ENCODE measurements around the gene WWC2. TPM values are rescaled to one million over a fixed set of nuclear protein-coding genes. Genes with fewer than 3 reads are reported as not detected.

WWC2 gene
- total RNA-seq, 2 experiments from 2014 or later = not detected

- intact Hi-C loops (cut with micrococcal nuclease; ENCODE audit: unreplicated experiment) = no loop called here
- Histone ChIP-seq H2AFZ (ENCODE audit: low read length) (no peak overlapping the region), H3K4me2 (ENCODE audit: low read length) (no peak overlapping the region), H3K9me3 (ENCODE audit: low read length) (no peaks in the 10 kb centered on the region), H3K9me2 (ENCODE audit: insufficient read depth, low read length) (no peaks in the 10 kb centered on the region), H3K79me2 (ENCODE audit: insufficient read depth, low read depth, low read length) (no peaks in the 10 kb centered on the region), H3K4me1 (ENCODE audit: insufficient read depth, low read length, poor library complexity, severe bottlenecking) (no peaks in the 10 kb centered on the region), H3K27ac (ENCODE audit: low read depth, low read length, poor library complexity, severe bottlenecking) (no peak overlapping the region), H3K36me3 (ENCODE audit: insufficient read depth, low read length) (no peaks in the 10 kb centered on the region), H3K4me3 (ENCODE audit: low read depth, low read length, poor library complexity, severe bottlenecking) (no peak overlapping the region), H4K20me1 (ENCODE audit: insufficient read depth, low read length) (no peaks in the 10 kb centered on the region)
- POLR2A ChIA-PET = interaction anchor here (0.9 kb wide), 1 partner anchor 10 kb away, joined by 4 read pairs; no protein-coding TSS in a partner anchor
- TF ChIP-seq EZH2phosphoT487 (IDR thresholded peaks at IDR 0.05; ENCODE audit: borderline replicate concordance, low read depth, low read length) = no peak
- TF ChIP-seq, protein P1, sequence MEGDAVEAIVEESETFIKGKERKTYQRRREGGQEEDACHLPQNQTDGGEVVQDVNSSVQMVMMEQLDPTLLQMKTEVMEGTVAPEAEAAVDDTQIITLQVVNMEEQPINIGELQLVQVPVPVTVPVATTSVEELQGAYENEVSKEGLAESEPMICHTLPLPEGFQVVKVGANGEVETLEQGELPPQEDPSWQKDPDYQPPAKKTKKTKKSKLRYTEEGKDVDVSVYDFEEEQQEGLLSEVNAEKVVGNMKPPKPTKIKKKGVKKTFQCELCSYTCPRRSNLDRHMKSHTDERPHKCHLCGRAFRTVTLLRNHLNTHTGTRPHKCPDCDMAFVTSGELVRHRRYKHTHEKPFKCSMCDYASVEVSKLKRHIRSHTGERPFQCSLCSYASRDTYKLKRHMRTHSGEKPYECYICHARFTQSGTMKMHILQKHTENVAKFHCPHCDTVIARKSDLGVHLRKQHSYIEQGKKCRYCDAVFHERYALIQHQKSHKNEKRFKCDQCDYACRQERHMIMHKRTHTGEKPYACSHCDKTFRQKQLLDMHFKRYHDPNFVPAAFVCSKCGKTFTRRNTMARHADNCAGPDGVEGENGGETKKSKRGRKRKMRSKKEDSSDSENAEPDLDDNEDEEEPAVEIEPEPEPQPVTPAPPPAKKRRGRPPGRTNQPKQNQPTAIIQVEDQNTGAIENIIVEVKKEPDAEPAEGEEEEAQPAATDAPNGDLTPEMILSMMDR (conservative IDR thresholded peaks at IDR 0.05; ENCODE audit: low read length) = no peak
- DNase-seq (ENCODE audit: low spot score) = no peak
- BruUV-seq (replicated peaks) = no TSS peak
- CTCF ChIA-PET (ENCODE audit: unreplicated experiment) = no interaction called here
Measured at GRCh38 chr4:183244019-183244418, 145.0 kb downstream of the WWC2 start.

- no peak for TF ChIP-seq EZH2phosphoT487 (IDR thresholded peaks at IDR 0.05; ENCODE audit: borderline replicate concordance, low read depth, low read length)
- TF ChIP-seq, protein P1 (conservative IDR thresholded peaks at IDR 0.05; ENCODE audit: low read length) = no peak
- Histone ChIP-seq H3K4me2 (ENCODE audit: low read length) (no peak overlapping the region), H3K9me2 (ENCODE audit: insufficient read depth, low read length) (no peaks in the 10 kb centered on the region), H3K4me1 (ENCODE audit: insufficient read depth, low read length, poor library complexity, severe bottlenecking) (no peaks in the 10 kb centered on the region), H3K79me2 (ENCODE audit: insufficient read depth, low read depth, low read length) (no peaks in the 10 kb centered on the region), H4K20me1 (ENCODE audit: insufficient read depth, low read length) (no peaks in the 10 kb centered on the region), H3K36me3 (ENCODE audit: insufficient read depth, low read length) (no peaks in the 10 kb centered on the region), H3K4me3 (ENCODE audit: low read depth, low read length, poor library complexity, severe bottlenecking) (no peak overlapping the region), H3K27ac (ENCODE audit: low read depth, low read length, poor library complexity, severe bottlenecking) (no peak overlapping the region), H3K9me3 (ENCODE audit: low read length) (no peaks in the 10 kb centered on the region), H2AFZ (ENCODE audit: low read length) (no peak overlapping the region)
- intact Hi-C loops (cut with micrococcal nuclease; ENCODE audit: unreplicated experiment) = no loop called here
- ChIA-PET POLR2A (interaction anchor here (0.7 to 0.9 kb wide), 2 partner anchors 9 to 626 kb away, joined by 3 to 4 read pairs; no protein-coding TSS in a partner anchor), CTCF (ENCODE audit: unreplicated experiment) (no interaction called here)
- BruUV-seq (replicated peaks) = no TSS peak
- DNase-seq (ENCODE audit: low spot score) = no peak
Measured at GRCh38 chr4:183244506-183244905, 145.4 kb downstream of the WWC2 start.

DNA sequence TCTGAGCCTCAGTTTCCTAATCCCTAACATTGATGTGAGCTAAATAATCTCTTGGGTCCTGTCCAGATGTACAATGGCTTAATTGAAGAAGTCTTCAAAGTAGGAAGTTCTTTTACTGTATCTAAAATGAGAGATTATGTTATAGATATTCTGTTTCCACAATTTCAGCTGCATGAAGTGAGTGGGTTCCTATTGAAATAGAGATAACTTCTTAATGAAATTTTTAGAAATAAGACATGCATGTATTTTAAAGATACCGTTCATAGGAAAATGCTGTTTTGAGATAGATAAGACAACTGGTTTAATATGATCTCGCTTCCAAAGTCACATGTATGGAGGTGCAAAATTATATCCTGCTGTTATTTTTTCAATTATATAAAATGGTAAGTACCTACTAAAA, 149.1 kb downstream of the WWC2 start:
- ChIA-PET CTCF (ENCODE audit: unreplicated experiment) (no interaction called here), POLR2A (interaction anchor here (0.6 to 1.5 kb wide), 4 partner anchors 10 to 84 kb away, joined by 3 to 5 read pairs (median 3); no protein-coding TSS in a partner anchor)
- Histone ChIP-seq H2AFZ (ENCODE audit: low read length) (no peak overlapping the region), H3K9me3 (ENCODE audit: low read length) (no peaks in the 10 kb centered on the region), H3K27ac (ENCODE audit: low read depth, low read length, poor library complexity, severe bottlenecking) (no peak overlapping the region), H3K36me3 (ENCODE audit: insufficient read depth, low read length) (no peaks in the 10 kb centered on the region), H3K4me2 (ENCODE audit: low read length) (no peak overlapping the region), H3K79me2 (ENCODE audit: insufficient read depth, low read depth, low read length) (no peaks in the 10 kb centered on the region), H3K4me1 (ENCODE audit: insufficient read depth, low read length, poor library complexity, severe bottlenecking) (no peaks in the 10 kb centered on the region), H3K4me3 (ENCODE audit: low read depth, low read length, poor library complexity, severe bottlenecking) (no peak overlapping the region), H3K9me2 (ENCODE audit: insufficient read depth, low read length) (no peaks in the 10 kb centered on the region), H4K20me1 (ENCODE audit: insufficient read depth, low read length) (no peaks in the 10 kb centered on the region)
- intact Hi-C loops (cut with micrococcal nuclease; ENCODE audit: unreplicated experiment) = no loop called here
- BruUV-seq (replicated peaks) = no TSS peak
- DNase-seq (ENCODE audit: low spot score) = no peak
- TF ChIP-seq EZH2phosphoT487 (IDR thresholded peaks at IDR 0.05; ENCODE audit: borderline replicate concordance, low read depth, low read length) = no peak
- TF ChIP-seq, protein P1 (conservative IDR thresholded peaks at IDR 0.05; ENCODE audit: low read length) = no peak
